ENCODE measurements around the gene FOSB. TPM values are rescaled to one million over a fixed set of nuclear protein-coding genes. Genes with fewer than 3 reads are reported as not detected.
A peak's percentile ranks its signal among the peaks of the same experiment; 100 is the strongest.

The FOSB gene
- total RNA-seq, 1 experiment from 2014 or later = 6.4 TPM

DNA sequence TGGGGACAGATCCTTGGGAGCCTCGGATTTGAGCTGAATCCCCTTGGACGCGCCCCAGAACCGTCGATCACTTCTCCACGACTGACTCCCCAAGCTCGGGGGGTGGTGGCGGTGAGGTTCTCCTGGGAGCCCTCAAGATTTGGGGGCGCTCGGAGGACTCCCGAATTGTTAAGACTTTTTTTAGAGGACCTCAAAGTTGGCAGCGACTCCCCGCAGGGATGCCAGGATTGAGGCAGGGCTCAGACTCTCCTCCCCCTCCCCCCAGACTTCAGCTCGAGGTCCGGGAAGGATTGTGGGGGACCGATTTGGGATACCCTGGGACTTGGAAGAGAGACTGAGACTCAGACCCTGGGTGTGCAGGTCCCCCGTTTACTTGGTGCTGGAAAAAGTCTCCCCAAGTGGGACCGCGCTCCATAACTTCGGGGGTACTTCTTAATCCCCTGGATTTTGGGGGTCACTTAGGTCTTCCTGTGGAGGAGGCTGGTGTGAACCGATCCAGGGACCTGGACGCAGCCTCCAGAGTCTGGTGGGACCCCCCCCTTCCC, 40.1 kb downstream of the FOSB start:
- TSS peak; percentile 35 for BruUV-seq (replicated peaks)
- no peaks in the 10 kb centered on the region for H3K27me3 Mint-ChIP-seq (ENCODE audit: insufficient read depth, unreplicated experiment)
- Histone ChIP-seq H3K4me1 (peaks cover 11% of the 10 kb centered on the region), H3K4me3 (ENCODE audit: low read depth, low read length) (peak overlapping the region; percentile 80), H3K9me3 (no peaks in the 10 kb centered on the region), H3K36me3 (ENCODE audit: control insufficient read depth, insufficient read depth, low read length) (no peaks in the 10 kb centered on the region), H3K27me3 (replicated peaks; ENCODE audit: control insufficient read depth, insufficient read depth, low read length) (no peaks in the 10 kb centered on the region)
- intact Hi-C loops (cut with micrococcal nuclease; ENCODE audit: unreplicated experiment) = loop anchor here (2.0 kb wide), 1 partner anchor 15 kb away; no protein-coding TSS in a partner anchor
- POLR2A ChIA-PET = interaction anchor here (0.5 to 0.6 kb wide), 2 partner anchors 21 to 161 kb away, joined by 3 to 4 read pairs; no protein-coding TSS in a partner anchor
- peak overlapping the region; percentile 74 for H3K27ac Mint-ChIP-seq (ENCODE audit: unreplicated experiment)
- peaks cover 12% of the 10 kb centered on the region for H3K4me1 Mint-ChIP-seq (ENCODE audit: low read depth, unreplicated experiment)
- H3K9me3 Mint-ChIP-seq (ENCODE audit: unreplicated experiment) = no peaks in the 10 kb centered on the region
- peak overlapping the region; percentile 91 for H3K4me3 Mint-ChIP-seq (ENCODE audit: unreplicated experiment)
- CTCF ChIA-PET = interaction anchor here (1.2 kb wide), 1 partner anchor 134 kb away, joined by 3 read pairs; no protein-coding TSS in a partner anchor
- TF ChIP-seq, protein P1, sequence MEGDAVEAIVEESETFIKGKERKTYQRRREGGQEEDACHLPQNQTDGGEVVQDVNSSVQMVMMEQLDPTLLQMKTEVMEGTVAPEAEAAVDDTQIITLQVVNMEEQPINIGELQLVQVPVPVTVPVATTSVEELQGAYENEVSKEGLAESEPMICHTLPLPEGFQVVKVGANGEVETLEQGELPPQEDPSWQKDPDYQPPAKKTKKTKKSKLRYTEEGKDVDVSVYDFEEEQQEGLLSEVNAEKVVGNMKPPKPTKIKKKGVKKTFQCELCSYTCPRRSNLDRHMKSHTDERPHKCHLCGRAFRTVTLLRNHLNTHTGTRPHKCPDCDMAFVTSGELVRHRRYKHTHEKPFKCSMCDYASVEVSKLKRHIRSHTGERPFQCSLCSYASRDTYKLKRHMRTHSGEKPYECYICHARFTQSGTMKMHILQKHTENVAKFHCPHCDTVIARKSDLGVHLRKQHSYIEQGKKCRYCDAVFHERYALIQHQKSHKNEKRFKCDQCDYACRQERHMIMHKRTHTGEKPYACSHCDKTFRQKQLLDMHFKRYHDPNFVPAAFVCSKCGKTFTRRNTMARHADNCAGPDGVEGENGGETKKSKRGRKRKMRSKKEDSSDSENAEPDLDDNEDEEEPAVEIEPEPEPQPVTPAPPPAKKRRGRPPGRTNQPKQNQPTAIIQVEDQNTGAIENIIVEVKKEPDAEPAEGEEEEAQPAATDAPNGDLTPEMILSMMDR (IDR thresholded peaks at IDR 0.05; ENCODE audit: insufficient read depth in 1 of 2, low read depth in 1 of 2, low read length in 1 of 2, severe bottlenecking in 1 of 2, unreplicated experiment in 1 of 2) = no peak
- no peak for DNase-seq
- H3K36me3 Mint-ChIP-seq (ENCODE audit: insufficient read depth, unreplicated experiment) = peaks cover 34% of the 10 kb centered on the region

DNA sequence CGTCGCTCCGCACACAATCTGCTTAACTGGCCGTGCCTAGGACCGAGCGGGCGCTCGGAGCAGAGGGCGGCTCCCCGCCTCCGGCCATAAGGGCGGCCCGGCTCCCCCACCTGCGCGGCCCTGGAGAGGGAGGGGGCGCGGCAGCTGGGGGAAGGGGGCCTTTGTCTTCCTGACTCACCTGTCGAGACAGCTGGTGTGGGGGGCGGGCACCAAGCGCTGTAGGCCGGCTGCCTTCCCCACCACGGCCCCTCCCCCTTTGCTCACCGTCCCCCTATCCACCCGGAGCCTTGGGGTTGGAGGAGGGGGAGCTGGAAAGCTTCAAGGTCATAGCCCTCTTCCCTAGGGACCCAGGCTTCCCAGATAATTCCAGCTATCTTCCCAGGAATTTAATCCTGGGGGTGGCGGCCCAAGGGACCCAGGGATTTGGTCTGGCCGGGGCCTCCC, 40.6 kb downstream of the FOSB start:
- POLR2A ChIA-PET = interaction anchor here (0.5 to 0.6 kb wide), 2 partner anchors 20 to 161 kb away, joined by 3 to 4 read pairs; no protein-coding TSS in a partner anchor
- Mint-ChIP-seq H3K27ac (ENCODE audit: unreplicated experiment) (peak overlapping the region; percentile 74), H3K27me3 (ENCODE audit: insufficient read depth, unreplicated experiment) (no peaks in the 10 kb centered on the region), H3K4me3 (ENCODE audit: unreplicated experiment) (peak overlapping the region; percentile 91), H3K4me1 (ENCODE audit: low read depth, unreplicated experiment) (peaks cover 12% of the 10 kb centered on the region), H3K9me3 (ENCODE audit: unreplicated experiment) (no peaks in the 10 kb centered on the region), H3K36me3 (ENCODE audit: insufficient read depth, unreplicated experiment) (peaks cover 34% of the 10 kb centered on the region)
- peaks cover 11% of the 10 kb centered on the region for H3K4me1 ChIP-seq
- TF ChIP-seq, protein P1 (IDR thresholded peaks at IDR 0.05; ENCODE audit: insufficient read depth in 1 of 2, low read depth in 1 of 2, low read length in 1 of 2, severe bottlenecking in 1 of 2, unreplicated experiment in 1 of 2) = no peak
- H3K4me3 ChIP-seq (ENCODE audit: low read depth, low read length) = peak overlapping the region; percentile 80
- peak; percentile 71 to 76 for DNase-seq
- no peaks in the 10 kb centered on the region for H3K9me3 ChIP-seq
- BruUV-seq (replicated peaks) = no TSS peak
- H3K36me3 ChIP-seq (ENCODE audit: control insufficient read depth, insufficient read depth, low read length) = no peaks in the 10 kb centered on the region
- CTCF ChIA-PET = interaction anchor here (0.6 to 1.2 kb wide), 2 partner anchors 20 to 134 kb away, joined by 3 read pairs; no protein-coding TSS in a partner anchor
- H3K27me3 ChIP-seq (replicated peaks; ENCODE audit: control insufficient read depth, insufficient read depth, low read length) = no peaks in the 10 kb centered on the region
- intact Hi-C loops (cut with micrococcal nuclease; ENCODE audit: unreplicated experiment) = no loop called here

DNA sequence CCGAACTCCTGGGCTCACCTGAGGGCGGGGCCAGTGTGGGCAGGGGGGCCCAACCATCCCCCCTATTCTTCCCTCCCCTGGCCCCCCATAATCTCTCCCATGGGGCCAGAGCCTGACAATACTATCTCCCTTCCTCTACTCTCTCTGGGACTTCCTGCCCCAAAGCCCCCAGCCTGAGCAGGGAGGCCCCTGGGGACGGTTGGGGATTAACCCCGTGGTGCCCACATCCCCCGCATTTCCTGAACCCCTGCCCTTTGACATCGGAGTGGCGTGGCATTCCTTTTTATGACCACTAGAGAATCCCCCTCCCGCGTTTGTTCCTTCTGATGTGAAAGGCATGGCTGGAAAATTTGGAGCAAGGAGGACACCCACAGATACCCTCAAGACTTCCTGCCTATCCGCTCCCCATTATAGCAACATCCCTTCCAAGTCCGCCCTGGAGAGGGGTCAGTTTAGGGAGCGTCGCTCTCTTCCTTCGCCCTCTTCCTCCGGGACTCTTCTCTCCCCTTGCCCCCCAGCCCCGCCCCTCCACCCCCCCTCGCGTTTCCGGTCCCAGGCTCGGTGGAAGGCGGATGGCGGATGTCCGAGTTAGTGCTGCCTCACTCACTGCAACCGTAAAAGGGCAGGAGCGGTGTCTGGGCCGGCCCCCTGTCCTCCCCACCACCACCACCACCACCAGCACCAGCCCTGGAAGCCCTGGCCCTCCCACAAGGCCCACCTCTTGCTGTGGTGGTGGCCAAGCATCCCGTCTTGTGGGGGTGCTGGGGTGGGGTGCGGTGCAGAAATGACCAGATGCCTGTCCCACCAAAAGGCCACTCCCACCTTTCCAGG, 41.3 kb downstream of the FOSB start:
- no TSS peak for BruUV-seq (replicated peaks)
- peaks cover 40% of the 10 kb centered on the region for H3K36me3 Mint-ChIP-seq (ENCODE audit: insufficient read depth, unreplicated experiment)
- H3K4me3 Mint-ChIP-seq (ENCODE audit: unreplicated experiment) = peak overlapping the region; percentile 91
- Histone ChIP-seq H3K4me1 (peaks cover 17% of the 10 kb centered on the region), H3K36me3 (ENCODE audit: control insufficient read depth, insufficient read depth, low read length) (no peaks in the 10 kb centered on the region), H3K9me3 (no peaks in the 10 kb centered on the region), H3K27me3 (replicated peaks; ENCODE audit: control insufficient read depth, insufficient read depth, low read length) (no peaks in the 10 kb centered on the region), H3K4me3 (ENCODE audit: low read depth, low read length) (peak overlapping the region; percentile 80)
- intact Hi-C loops (cut with micrococcal nuclease; ENCODE audit: unreplicated experiment) = no loop called here
- H3K9me3 Mint-ChIP-seq (ENCODE audit: unreplicated experiment) = no peaks in the 10 kb centered on the region
- no peaks in the 10 kb centered on the region for H3K27me3 Mint-ChIP-seq (ENCODE audit: insufficient read depth, unreplicated experiment)
- CTCF ChIA-PET = interaction anchor here (0.6 to 1.2 kb wide), 2 partner anchors 20 to 133 kb away, joined by 3 read pairs; no protein-coding TSS in a partner anchor
- TF ChIP-seq, protein P1 (IDR thresholded peaks at IDR 0.05; ENCODE audit: insufficient read depth in 1 of 2, low read depth in 1 of 2, low read length in 1 of 2, severe bottlenecking in 1 of 2, unreplicated experiment in 1 of 2) = no peak
- H3K27ac Mint-ChIP-seq (ENCODE audit: unreplicated experiment) = peak overlapping the region; percentile 74
- peaks cover 17% of the 10 kb centered on the region for H3K4me1 Mint-ChIP-seq (ENCODE audit: low read depth, unreplicated experiment)
- POLR2A ChIA-PET = no interaction called here
- no peak for DNase-seq
